Stimulated activated CD8-positive, alpha-beta memory T cell treated with anti-CD3 and anti-CD28 coated beads, Interleukin-15, amount 100 ng/mL, for 48 hours (primary cell): ENCODE results near the gene APBA1.
"Not testable (repeated sequence)": the region's sequence is repeated elsewhere in the genome, so short reads cannot be mapped to it uniquely, and the experiment has no call there.

Source experiments
- DNase-seq, 2 donors: peaks; one replicate each; pipeline ENCODE4 v3.0.0-alpha.2; 2020; ENCODE audit warnings: low read depth in 2 of 2

Gene APBA1

DNA sequence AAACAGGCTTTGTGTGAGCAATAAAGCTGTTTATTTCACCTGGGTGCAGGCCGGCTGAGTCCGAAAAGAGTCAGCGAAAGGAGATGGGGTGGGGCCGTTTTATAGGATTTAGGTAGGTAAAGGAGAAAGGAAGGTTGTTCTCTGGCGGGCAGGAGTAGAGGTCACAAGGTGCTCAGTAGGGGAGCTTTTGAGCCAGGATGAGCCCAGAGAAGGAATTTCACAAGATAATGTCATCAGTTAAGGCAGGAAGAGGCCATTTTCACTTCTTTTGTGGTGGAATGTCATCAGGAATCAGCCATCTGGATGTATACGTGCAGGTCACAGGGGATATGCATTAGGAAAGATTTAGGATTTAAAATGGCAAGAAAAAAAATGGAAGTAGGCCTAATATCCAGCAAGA is 262.2 kb downstream of the APBA1 start:
- not testable (repeated sequence) for DNase-seq

GRCh38 chr9:69400470-69400869 is 271.7 kb downstream of the APBA1 start:
- DNase-seq: no peak

- no peak for DNase-seq
Observed at GRCh38 chr9:69397384-69398214, 274.6 kb downstream of the APBA1 start.

GRCh38 chr9:69396759-69397158 is 275.4 kb downstream of the APBA1 start:
- no peak for DNase-seq

DNA sequence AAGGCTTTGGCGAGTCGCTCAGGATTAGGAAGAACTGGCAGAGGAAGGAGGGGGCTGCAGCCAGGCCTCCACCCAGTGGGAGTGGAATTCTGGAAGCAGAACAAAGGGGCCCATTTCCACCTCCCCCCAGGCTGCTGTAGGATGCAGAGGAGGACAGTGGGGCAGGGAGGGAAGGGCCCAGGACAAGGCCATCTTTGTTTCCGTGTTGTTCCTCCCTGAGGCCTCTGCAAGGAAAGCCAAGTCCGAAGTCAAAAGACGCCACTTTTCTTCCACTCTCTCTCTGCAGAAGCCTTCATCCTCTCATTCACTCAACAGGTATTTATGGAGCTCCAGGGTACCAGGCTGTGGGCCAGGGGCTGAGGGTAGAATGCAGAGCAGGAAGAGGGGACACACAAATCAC is 276.5 kb downstream of the APBA1 start:
- DNase-seq: no peak

- no peak for DNase-seq
Observed at GRCh38 chr9:69393425-69393824, 278.7 kb downstream of the APBA1 start.

GRCh38 chr9:69392826-69393225 is 279.3 kb downstream of the APBA1 start:
- no peak for DNase-seq

DNA sequence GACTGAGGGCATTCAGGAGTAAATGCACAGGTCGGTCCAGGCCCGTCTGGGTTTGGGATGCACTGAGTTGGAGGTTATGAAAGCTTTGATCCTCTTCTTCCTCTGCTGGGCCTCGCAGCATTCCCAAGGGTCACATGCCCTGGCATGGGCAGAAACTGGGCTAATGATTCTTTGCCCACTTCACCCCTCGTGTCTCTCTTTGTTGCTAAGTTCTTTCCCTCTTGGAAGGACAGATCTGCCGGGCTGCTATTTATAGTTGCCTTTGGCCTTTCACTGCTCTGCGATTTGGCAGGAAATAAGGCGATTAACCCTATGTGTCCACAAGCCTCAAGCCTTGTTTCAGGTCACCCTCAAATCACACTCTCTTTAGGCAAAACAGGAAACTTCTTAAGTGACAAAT is 280.2 kb downstream of the APBA1 start:
- no peak for DNase-seq

GRCh38 chr9:69391487-69391886 is 280.7 kb downstream of the APBA1 start:
- no peak for DNase-seq

DNA sequence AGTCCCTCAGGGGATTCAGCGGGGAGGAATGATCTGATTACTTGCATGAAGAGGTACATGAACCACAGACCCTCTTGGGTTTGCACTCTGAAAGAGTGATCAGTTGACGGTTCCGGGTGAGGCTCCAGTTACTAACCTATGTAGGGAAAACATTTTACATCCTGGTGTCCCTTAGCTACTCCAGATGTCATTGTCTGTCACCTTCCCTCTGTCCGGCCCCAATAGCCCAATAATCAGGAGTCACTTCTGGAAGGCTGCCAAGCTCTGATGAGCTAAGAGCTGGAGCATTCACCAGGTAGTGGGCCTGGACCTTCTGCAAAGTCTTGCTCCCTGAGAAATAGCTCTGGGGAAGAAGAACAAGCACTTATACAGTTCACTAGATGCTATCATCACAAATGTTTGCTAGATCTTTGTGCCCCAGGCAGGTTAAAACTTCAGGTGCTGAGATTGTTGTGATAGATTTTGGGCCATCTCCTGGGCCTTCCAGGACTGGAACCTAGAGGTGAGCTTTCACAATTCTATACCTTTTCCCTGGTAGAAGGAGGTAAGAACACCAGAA is 282.7 kb downstream of the APBA1 start:
- no peak for DNase-seq

DNA sequence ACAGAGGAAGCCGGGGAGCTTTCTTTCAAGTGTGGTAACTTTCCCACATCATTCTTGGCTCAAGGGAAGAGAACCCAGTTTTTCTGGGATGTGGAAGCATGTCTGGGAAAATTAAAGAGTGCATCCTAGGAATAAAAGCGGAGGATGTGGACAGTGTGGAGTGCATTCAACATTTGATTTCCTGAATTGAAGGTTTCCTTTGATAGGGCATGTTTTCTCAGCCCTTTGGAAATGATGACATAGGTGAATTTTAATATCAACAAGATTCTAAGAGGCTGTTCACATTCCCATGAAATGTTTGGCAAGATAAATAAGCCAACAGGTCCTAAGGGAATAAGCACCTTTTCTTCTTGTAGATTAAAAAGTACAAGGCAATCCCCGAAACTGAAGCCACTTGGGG is 283.6 kb downstream of the APBA1 start:
- DNase-seq: no peak

DNA sequence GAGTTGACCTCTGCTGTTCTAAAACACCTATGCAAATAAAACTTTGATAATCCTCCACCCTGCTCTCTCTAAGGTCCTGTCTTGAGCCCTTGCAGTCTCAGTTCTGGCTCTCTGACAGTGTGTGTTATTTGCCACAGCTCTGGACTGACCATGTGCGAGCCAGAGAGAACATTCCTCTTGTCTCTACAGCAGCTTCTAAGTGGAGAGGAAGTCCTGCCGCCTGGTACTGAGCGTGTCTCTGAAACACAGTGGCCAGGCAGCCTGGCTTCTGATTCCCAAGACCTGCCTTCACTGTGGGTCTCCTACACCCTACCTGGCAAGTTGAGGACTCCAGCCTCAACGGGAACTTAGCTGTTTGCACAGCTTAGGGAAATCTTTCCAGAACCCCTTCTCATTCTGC is 285.5 kb downstream of the APBA1 start:
- no peak for DNase-seq

DNA sequence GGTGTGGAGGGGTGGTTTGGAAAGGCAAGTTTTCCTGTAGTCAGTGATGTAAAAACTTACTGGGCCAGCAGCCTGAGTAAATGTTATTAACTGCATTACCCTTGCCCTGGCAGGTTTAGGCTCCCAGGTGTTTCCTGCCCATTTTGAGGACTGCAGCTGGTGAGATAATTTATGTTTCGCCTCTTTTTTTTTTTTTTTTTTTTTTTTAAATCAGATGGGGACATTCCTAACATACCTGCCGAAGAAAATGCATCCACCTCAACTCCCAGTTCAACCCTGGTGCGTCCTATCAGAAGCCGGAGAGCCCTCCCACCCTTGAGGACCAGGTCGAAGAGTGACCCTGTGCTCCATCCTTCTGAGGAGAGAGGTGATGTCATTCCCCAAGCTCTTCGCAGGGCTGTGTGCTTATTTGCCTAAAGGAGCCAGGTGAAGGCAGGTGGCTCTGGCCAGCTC is 286.6 kb downstream of the APBA1 start:
- no peak for DNase-seq

DNA sequence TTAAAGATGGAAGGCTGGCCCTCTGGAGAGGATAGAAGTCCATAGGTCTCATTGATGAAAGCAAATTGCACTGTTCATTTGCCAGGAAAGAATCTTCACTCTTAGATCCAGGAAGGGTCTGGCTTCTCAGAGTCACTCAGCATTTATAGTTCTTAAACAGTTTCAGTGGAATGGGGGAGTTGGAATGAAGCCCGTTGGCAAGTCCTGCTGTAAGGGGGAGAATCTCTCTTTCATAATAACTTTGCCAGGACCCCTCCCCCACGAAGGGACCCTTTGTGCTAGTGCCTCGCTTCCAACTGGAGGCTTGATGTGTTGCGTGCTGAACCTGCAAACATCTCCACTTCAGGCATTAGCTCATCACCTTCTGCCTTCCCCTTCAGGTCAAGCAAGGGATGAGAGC is 290.0 kb downstream of the APBA1 start:
- DNase-seq: no peak

GRCh38 chr9:69380811-69381210 is 291.4 kb downstream of the APBA1 start:
- no peak for DNase-seq

DNA sequence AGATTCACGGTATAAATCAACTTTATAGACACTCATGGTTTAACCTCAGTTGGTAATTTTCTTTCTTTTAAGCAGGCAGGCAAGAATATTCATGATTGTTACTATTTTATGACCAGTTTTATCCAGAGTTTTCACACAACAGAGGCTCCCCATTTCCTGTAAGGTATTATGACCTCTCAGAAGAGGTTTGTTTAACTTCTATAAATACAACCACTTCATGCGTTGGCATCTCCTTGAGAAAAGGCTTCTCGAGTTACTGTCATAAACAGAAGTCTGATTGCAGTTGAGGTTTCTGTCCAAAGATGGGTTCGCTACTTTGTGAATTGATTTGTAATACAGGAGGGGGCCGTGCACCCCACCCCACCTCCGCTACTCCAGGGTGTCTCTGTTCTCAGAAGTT is 291.9 kb downstream of the APBA1 start:
- DNase-seq: no peak

DNA sequence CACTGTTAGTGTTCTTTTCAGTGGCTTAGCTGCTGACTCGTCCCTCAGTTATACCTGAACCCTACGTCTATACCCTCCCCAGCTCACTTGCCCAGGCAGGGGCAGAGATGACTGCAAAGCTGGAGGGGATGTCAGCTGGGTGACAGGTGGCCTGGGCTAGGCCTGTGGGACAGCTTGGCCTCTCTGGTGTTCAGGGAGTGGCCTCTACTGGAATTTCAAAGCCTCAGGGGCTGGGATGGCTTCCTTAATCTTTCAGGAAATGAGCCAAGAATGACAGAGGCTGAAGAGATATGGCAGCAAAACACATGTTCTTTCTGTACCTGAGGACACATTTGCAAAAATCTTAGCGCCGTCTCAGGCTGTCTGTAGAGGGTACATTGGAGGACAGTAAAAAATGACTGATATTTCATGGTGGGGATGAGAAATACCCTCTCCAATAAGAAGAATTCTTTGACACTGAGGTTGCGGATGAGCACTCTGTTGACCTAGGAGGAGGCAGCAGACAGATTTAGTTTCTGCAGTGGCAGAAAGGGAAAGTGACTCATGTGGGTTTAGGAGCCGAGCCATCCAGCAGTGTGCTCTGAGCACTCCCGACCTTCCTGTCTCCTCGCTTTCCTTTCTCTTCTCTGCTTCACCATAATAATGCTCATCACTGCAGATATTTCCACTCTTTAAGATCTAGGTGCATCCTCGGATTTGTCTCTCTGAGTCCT is 292.7 kb downstream of the APBA1 start:
- no peak for DNase-seq

DNA sequence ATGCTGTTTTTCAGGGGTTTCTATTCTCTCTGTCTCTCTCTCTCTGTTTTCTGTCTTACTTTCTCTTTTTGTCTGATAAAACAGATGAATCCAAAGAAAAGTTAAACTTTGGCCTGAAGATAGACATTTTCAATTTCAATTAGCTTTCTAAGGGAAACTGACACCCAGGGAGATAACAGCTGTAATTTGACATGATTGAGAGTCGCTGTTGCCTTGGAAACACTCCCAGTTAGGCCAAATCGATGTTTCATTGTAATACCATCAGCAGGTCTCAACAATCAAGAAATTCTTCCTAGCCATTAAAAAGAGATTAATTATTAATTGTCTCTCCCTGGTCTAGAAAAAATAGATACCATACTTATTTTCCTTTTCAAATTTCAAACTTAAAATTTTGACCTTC is 294.2 kb downstream of the APBA1 start:
- no peak for DNase-seq
